GM20000 (cell line): ENCODE measurements around the gene GPC6.

Source experiments
- DNase-seq: peaks from one replicate; pipeline ENCODE4 v3.0.0; 2012; ENCODE audit warnings: low spot score
- TF ChIP-seq, protein P1 (sequence below): IDR thresholded peaks from 2 replicates; pipeline ENCODE4 v1.5.1; 2012; ENCODE audit warnings: mild to moderate bottlenecking, control low read depth; ENCODE audit errors: extremely low read depth, missing control alignments

The GPC6 gene

GRCh38 chr13:93231867-93232266 lies 5.3 kb downstream of the GPC6 start:
- TF ChIP-seq, protein P1, sequence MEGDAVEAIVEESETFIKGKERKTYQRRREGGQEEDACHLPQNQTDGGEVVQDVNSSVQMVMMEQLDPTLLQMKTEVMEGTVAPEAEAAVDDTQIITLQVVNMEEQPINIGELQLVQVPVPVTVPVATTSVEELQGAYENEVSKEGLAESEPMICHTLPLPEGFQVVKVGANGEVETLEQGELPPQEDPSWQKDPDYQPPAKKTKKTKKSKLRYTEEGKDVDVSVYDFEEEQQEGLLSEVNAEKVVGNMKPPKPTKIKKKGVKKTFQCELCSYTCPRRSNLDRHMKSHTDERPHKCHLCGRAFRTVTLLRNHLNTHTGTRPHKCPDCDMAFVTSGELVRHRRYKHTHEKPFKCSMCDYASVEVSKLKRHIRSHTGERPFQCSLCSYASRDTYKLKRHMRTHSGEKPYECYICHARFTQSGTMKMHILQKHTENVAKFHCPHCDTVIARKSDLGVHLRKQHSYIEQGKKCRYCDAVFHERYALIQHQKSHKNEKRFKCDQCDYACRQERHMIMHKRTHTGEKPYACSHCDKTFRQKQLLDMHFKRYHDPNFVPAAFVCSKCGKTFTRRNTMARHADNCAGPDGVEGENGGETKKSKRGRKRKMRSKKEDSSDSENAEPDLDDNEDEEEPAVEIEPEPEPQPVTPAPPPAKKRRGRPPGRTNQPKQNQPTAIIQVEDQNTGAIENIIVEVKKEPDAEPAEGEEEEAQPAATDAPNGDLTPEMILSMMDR: no peak
- DNase-seq: no peak

DNA sequence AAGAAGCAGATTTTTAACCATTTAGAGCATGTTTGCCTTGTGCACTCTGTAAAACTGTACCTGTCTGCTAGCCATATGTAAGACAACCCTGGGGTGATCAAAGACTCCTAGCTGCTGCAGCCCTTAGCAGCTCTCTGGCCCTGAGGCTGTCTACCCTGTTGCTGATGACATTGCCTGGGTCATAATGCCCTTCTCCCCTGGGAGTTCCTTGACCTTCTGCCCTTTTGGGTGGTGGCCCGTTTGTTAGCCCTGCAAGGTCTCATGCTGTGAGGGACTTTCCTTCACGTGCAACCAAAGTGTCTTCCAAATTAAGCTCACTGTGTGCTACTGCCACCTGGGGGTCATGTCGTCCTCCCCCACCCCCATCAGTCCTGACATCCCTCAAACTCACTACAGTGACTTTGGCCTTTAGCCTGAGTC lies 7.4 kb downstream of the GPC6 start:
- TF ChIP-seq, protein P1: no peak
- DNase-seq: no peak

DNA sequence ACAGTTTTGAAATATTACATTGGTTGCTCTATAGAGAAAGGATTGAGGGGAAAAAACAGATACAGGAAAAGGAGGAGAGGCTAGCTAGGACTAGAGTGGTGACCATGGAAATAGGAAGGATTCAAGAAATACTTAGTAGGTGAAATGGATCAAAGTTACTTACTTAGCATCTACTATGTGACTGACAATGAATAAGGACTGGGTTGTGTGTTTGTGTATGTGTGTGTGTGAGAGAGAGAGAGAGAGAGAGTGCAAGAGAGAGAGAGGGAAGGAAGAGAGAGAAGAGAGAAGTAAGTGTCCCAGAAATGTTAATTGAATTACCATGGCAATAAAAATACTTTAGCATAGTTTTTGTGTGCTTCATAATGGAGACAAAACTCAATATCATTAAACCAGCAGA lies 7.9 kb downstream of the GPC6 start:
- TF ChIP-seq, protein P1: no peak
- DNase-seq: no peak

DNA sequence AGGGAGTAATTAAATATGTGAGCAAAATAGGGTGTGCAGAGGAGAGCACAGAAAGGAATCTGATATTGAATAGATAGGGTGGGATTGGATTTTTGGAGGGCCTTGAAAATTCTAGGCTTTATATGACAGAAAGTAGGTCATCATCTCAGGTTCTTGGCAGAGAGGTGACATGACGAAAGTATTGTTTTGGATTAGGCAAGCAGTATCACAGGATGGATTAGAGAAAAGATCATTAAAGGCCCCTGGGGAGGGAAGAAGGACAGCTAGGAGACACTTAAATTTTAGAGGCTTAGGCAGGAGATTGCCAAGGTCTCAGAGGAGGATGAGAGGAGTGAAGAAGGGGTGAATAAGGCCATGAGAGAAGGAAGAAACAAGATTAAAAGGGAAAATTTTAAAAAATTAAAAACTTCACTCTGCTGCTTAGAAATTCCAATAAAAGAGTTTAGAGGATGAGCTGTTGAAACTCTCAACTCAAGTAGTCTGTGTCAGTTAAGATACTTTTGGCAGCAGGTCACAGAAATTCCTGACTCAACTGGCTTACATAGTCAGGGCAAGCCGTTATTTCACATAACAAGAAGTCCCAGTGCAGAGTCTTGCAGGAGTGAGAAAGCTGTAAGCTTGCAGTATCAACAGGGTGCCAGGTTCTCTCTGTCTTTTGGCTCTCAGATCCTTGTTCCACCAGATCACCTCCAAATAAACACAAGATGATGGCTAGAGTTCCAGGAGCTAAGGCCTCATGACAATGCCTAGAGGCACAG lies 8.8 kb downstream of the GPC6 start:
- TF ChIP-seq, protein P1: no peak
- no peak for DNase-seq

DNA sequence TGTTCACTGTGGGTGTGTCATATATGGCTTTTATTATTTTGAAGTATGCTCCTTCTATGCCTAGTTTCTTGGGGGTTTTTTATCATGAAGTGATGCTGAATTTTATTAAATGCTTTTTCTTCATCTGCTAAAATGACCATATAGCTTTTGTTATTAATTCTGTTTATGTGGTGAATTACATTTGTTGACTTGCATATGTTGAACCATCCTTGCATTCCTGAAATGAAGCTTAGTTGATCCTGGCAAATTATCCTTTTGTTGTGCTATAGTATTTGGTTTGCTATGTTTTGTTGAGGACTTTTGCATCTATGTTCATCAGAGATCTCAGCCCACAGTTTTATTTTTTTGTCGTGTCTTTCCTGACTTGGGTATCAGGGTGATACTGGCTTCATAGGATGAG lies 12.1 kb downstream of the GPC6 start:
- TF ChIP-seq, protein P1: no peak
- no peak for DNase-seq

DNA sequence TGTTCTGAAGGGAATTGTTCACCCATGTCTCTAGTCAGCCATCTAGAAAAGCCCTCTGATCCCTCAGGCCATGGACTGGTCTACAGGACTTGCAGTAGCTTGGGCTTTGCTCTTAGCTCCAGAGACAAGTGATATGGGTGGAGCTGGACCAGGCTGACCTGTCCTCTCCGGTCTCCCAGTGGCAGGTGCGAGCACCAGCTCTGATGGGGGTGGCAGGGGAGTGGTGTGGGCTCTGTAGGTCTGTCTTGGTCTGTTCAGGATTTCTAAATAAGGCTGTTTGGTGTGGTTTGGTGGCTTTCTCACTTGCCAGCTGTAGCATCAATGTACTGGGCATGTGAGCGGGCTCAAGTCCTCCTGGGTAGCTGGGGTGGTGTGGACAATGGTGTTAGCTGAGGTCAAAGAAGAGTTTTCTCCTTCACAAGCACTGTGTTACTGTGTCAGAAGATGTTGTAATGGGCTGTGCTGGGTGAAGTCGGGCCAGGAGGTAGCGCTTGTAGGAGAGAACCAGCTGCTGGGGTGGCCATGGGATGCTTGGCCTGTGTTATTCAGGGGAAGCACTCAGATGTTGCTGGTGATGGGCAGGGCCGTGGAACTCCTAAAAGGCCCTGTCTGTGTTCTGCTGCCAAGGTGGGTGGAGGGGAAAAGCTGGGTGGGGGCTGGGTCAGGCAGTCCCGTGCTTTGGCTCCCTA lies 16.9 kb downstream of the GPC6 start:
- DNase-seq: no peak
- TF ChIP-seq, protein P1: no peak

DNA sequence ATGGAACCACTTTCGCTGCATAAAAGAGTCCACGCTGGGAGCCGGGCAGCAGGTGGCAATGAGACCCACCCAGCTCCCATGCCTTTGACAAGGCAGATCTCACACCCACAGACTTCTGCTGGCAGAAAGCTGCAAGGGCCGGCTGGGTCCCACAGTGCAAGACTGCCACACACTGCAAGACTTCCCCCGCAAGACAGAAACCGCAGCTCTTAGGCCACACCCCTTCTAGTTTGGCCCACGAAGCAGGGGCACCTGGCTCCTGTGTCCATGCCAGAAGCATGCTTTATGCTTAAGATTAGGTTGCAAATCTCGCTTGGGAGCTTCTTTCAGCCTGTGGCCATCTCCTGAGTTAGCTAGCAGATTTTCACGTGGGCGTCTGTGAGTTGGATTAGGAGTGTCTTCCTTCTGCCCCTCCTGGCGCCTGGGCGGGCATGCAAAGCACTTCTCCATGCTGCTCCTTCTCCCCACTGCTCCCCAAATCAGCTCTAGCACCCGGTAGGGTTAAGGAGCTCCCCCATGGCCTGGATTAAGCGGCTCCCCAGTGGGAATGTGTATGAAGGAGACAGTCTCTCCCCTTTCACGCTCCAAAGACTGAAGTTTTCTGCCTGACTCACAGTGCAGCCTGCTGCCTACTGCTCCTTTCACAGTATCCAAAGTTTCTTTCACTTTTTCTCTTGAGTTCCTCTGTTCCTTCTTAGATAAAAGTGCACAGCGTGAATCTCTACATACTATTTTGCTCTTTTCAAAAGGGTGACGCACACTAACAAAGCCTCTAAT lies 17.7 kb downstream of the GPC6 start:
- TF ChIP-seq, protein P1: no peak
- no peak for DNase-seq
